GM18526 (cell line): ENCODE data around the gene CIAO2B.

Source experiments
- POLR2A ChIP-seq: IDR thresholded peaks from 3 replicates; pipeline ENCODE4 v1.6.1; 2011; ENCODE audit not compliant: insufficient read length; ENCODE audit errors: extremely low read depth

CIAO2B gene

GRCh38 chr16:66943426-66944053, 9.3 kb upstream of the CIAO2B start:
- TF ChIP-seq POLR2A = no peak

- TF ChIP-seq POLR2A = no peak
Observed at GRCh38 chr16:66942981-66943380, 8.8 kb upstream of the CIAO2B start.

GRCh38 chr16:66940236-66940635, 6.0 kb upstream of the CIAO2B start:
- TF ChIP-seq POLR2A = no peak

- no peak for TF ChIP-seq POLR2A
Observed at GRCh38 chr16:66939366-66939765, 5.2 kb upstream of the CIAO2B start.

GRCh38 chr16:66937725-66938337, 3.6 kb upstream of the CIAO2B start:
- TF ChIP-seq POLR2A = no peak

- no peak for TF ChIP-seq POLR2A
Observed at GRCh38 chr16:66936889-66937554, 2.8 kb upstream of the CIAO2B start.

- no peak for TF ChIP-seq POLR2A
Observed at GRCh38 chr16:66936462-66936861, 2.3 kb upstream of the CIAO2B start.

GRCh38 chr16:66935314-66936011, 1.3 kb upstream of the CIAO2B start, which contains the start of gene CES2:
Gene CES2 (plus strand): TSS chr16:66935516. CDS start chr16:66935636, 120 bp downstream.
- TF ChIP-seq POLR2A = no peak

- TF ChIP-seq POLR2A = no peak
Observed at GRCh38 chr16:66933776-66934137, 445 bp downstream of the CIAO2B start.

- no peak for TF ChIP-seq POLR2A
Observed at GRCh38 chr16:66932076-66932475, 2.1 kb downstream of the CIAO2B start.

GRCh38 chr16:66931665-66932064, 2.5 kb downstream of the CIAO2B start:
- TF ChIP-seq POLR2A = no peak

GRCh38 chr16:66930189-66930588, 4.0 kb downstream of the CIAO2B start:
- TF ChIP-seq POLR2A = no peak

- no peak for TF ChIP-seq POLR2A
Observed at GRCh38 chr16:66928702-66929388, 5.4 kb downstream of the CIAO2B start.

GRCh38 chr16:66927918-66928649, 6.1 kb downstream of the CIAO2B start:
- no peak for TF ChIP-seq POLR2A

GRCh38 chr16:66926961-66927436, 7.2 kb downstream of the CIAO2B start:
- no peak for TF ChIP-seq POLR2A
